DMS153 treated with DMSO at 0.1 percent for 48 hours (cell line): ENCODE data around the gene PACS1.
A peak's percentile ranks its signal among the peaks of the same experiment; 100 is the strongest.
"Not testable (repeated sequence)": the region's sequence is repeated elsewhere in the genome, so short reads cannot be mapped to it uniquely, and the experiment has no call there.

Experiments used
- DNase-seq: peaks from one replicate; lab custom pipeline; 2025; ENCODE audit not compliant: unreplicated experiment; lab: John Stamatoyannopoulos, UW

PACS1 gene

GRCh38 chr11:66243782-66244535 lies 173.9 kb downstream of the PACS1 start:
- no peak for DNase-seq

GRCh38 chr11:66247295-66247694 lies 177.2 kb downstream of the PACS1 start:
- DNase-seq: no peak

- DNase-seq: no peak
Observed at GRCh38 chr11:66247801-66248200, 177.7 kb downstream of the PACS1 start.

- DNase-seq: no peak
Observed at GRCh38 chr11:66248903-66249302, 178.8 kb downstream of the PACS1 start.

GRCh38 chr11:66251809-66252208 lies 181.7 kb downstream of the PACS1 start:
- DNase-seq: no peak

GRCh38 chr11:66253081-66253480 lies 183.0 kb downstream of the PACS1 start:
- not testable (repeated sequence) for DNase-seq

GRCh38 chr11:66258473-66258893 lies 188.4 kb downstream of the PACS1 start:
- DNase-seq: no peak

GRCh38 chr11:66259225-66259624 lies 189.2 kb downstream of the PACS1 start:
- DNase-seq: no peak

GRCh38 chr11:66259956-66260355 lies 189.9 kb downstream of the PACS1 start:
- DNase-seq: no peak

GRCh38 chr11:66261578-66261977 lies 191.5 kb downstream of the PACS1 start:
- no peak for DNase-seq

GRCh38 chr11:66262191-66262590 lies 192.1 kb downstream of the PACS1 start:
- no peak for DNase-seq

GRCh38 chr11:66262696-66263095 lies 192.6 kb downstream of the PACS1 start:
- no peak for DNase-seq

GRCh38 chr11:66263231-66263630 lies 193.2 kb downstream of the PACS1 start:
- no peak for DNase-seq

- DNase-seq: no peak
Observed at GRCh38 chr11:66263785-66264184, 193.7 kb downstream of the PACS1 start.

- no peak for DNase-seq
Observed at GRCh38 chr11:66264383-66264782, 194.3 kb downstream of the PACS1 start.

- no peak for DNase-seq
Observed at GRCh38 chr11:66264914-66265313, 194.8 kb downstream of the PACS1 start.

- DNase-seq: no peak
Observed at GRCh38 chr11:66265531-66266377, 195.7 kb downstream of the PACS1 start.

GRCh38 chr11:66266378-66267038 lies 196.4 kb downstream of the PACS1 start:
- no peak for DNase-seq

- no peak for DNase-seq
Observed at GRCh38 chr11:66267039-66267378, 196.9 kb downstream of the PACS1 start.

GRCh38 chr11:66267379-66268243 lies 197.5 kb downstream of the PACS1 start:
- peak; percentile 44 for DNase-seq
